Activated effector memory CD4-positive, alpha-beta T cell treated with anti-CD3 and anti-CD28 coated beads, Interleukin-2, amount 50 U/mL, for 16 hours (primary cell): ENCODE data around the gene LCN2.
"Not testable (repeated sequence)": the region's sequence is repeated elsewhere in the genome, so short reads cannot be mapped to it uniquely, and the experiment has no call there.

Source experiments
- DNase-seq: peaks from one replicate; pipeline ENCODE4 v3.0.0-alpha.2; 2020

The LCN2 gene

DNA sequence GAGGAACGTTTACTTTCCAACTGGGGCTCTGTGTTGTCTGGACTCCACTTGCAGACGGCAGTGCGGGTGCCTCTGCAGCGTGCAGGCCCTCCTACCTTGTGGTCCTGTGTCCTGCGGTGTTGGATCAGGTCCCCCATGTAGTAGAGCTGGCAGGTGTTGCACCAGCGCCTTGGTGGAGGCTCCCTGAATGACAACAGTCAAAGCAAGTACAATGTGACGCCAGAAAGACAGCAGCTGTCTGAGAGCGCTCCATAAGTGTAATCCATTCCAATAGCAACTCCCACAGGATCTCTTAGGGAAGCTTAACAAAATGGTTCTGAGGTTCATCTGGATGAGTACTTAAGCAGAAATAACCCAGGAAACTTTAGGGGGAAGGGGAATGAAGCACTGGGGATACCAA lies 20.7 kb downstream of the LCN2 start:
- no peak for DNase-seq

DNA sequence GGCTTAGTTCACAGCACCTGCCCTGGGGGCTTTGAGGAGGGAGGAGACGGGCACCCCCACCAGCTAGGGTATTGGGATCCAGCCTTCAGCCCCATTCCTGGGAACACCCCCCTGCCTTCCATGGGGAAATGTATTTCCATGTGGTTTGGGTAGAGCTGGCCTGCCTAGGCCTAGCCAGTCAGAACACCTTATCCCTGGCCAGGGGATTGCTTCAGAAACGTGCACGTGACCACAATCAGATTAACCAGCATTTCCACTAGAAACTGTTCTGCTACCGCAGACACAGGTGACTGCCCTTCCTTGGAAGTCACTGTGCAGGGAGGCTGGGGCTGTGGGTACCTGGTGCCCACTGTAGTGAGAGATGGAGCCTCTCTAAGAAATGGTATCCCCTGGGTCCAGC lies 24.8 kb downstream of the LCN2 start:
- no peak for DNase-seq

DNA sequence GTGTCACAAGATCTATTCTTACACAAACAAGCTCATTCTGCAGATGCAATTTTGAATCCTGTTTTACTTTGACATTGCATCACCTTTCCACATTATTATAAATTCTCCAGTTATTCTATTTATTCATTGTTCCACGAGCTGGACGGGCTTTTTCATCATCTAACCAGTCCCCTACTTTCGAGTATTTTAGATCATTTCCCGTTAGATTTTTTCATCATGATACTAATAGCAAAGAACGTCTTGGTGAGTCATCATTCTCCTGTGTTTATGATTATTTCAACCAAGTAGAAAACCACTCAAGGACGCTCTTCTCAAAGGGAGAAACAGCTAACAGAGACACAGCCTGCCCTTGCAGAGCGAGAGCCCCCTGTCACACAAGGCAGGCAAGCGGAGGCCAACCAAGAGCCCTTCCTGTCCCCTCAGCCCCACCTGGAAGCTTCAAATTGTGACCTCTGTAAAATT lies 25.9 kb downstream of the LCN2 start:
- DNase-seq: no peak

DNA sequence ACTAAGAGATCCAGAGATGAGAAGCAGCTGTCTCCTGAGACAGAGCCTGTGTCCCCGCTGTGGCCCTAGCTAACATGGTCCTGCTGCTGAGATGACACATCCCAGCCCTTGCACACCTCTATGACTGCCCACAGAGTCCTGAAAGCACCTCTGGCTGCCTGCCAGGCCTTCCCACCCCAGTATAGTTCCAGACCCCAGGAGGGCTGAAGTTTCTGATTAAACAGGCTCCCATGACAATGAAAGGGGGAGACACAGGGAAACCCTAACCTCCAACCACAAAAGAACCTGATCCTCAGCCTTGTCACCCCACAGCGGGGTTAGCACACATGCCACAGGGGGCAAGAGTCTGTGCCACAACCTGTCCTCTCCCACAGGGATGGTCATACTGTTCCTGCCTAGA lies 26.5 kb downstream of the LCN2 start:
- no peak for DNase-seq

DNA sequence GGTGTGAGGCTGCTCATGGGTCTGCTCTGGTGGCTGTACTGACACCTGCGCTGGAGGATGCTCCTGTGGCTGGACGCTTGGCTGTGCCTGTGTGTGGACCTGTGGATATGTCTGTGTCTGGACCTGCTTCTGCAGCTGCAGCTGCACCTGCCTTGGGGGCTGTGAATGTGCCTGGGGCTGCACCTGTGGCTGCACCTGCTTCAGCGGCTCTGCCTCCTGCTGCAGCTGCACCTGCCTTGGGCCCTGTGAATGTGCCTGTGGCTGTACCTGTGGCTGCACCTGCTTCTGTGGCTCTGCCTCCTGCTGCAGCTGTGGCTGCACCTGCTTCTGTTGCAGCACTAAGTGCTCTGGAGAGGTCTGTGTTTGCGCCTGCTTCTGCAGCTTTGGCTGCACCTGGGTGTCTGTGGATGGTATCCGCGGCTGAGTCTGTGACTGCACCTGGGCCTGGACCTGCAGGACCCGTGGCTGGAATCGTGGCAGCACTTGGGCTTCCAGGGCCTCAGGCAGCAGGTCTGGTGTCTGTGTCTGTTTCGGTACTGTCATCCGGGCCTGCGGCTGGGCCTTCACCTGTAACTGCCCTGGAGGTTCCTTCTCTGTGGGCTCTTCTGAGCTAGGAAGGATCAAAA lies 29.7 kb downstream of the LCN2 start:
- no peak for DNase-seq

DNA sequence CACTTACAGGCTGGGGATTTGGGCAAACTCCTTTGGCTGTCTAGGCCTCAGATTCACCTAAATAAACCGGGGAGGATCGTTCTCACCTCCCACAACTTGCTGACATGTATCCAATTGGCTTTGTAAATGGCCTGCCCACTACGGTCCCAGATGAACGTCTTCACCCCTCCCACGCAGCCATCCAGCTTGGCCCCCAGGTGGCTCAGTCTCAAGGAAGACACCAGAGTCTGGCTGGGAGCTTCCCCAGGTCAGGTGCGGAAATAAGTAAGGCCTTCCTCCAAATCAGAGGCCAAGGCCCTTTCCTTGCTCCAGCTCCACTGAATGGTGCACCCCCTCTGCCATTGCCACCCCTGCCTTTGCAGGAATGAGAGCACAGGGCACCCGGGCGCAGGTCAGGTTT lies 30.7 kb downstream of the LCN2 start:
- DNase-seq: no peak

DNA sequence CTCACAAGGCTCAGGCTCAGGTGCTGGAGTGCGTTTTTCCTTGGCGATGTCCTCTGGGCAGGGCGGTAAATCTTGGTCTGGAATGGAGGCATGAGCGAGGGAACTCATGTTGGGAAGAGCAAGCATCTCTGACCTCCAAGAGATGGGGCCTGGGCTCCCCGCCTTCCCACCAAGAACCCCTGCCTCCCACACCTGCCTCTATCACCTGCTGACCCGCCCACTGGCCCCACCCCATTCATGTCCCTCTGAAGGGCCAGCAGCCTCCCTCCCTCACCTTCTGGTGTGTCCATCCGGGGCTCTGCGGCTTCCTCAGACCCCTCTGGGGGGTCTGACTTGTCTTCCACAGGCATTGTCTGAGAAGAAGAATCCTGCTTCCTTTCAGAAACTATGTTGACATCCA lies 31.2 kb downstream of the LCN2 start:
- DNase-seq: no peak

DNA sequence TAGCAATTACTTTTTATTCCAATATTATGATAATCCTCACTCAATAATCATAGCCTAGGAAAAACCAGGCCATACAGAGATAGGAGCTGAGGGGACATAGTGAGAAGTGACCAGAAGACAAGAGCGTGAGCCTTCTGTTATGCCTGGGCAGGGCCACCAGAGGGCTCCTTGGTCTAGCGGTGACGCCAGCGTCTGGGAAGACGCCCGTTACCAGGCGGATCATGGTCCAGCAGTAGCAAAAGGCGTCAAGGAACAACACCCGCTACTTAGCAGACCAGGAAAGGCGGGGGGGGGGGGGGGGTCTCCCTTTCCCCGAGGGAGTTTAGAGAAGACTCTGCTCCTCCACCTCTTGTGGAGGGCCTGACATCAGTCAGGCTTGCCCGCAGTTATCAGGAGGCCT lies 32.2 kb downstream of the LCN2 start:
- not testable (repeated sequence) for DNase-seq

DNA sequence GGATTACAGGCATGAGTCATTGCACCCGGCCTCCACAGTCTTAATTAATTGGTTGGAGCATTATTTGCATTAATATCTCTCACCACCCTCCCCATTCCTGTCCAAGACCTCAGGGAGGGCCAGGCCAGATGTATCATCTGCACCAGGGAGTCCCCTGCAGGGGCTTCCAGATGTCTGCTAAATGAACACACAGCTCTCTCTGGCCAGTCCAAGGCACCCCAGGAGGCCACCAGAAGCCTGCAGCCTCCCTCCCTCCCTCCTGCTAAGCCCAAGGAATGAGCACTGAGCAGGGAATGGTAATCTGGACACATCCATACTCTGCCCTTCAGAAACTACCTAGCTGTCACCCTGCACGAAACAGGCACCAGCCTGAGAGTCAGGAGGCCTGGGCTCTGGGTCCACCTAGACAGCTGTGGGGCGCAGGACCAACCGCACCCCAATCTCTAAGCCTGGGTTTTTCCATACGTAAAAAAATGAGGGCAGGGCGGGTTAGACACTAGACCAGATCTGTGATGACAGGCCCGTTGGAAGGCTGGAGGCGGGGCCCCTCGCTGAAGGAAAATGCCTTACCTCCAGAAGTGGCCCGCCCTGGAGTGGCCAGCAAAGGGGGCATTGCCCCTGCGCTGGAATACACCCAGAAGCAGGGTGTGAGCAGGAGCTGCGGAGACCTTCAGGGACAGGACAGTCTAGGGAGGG lies 33.8 kb downstream of the LCN2 start:
- DNase-seq: no peak

DNA sequence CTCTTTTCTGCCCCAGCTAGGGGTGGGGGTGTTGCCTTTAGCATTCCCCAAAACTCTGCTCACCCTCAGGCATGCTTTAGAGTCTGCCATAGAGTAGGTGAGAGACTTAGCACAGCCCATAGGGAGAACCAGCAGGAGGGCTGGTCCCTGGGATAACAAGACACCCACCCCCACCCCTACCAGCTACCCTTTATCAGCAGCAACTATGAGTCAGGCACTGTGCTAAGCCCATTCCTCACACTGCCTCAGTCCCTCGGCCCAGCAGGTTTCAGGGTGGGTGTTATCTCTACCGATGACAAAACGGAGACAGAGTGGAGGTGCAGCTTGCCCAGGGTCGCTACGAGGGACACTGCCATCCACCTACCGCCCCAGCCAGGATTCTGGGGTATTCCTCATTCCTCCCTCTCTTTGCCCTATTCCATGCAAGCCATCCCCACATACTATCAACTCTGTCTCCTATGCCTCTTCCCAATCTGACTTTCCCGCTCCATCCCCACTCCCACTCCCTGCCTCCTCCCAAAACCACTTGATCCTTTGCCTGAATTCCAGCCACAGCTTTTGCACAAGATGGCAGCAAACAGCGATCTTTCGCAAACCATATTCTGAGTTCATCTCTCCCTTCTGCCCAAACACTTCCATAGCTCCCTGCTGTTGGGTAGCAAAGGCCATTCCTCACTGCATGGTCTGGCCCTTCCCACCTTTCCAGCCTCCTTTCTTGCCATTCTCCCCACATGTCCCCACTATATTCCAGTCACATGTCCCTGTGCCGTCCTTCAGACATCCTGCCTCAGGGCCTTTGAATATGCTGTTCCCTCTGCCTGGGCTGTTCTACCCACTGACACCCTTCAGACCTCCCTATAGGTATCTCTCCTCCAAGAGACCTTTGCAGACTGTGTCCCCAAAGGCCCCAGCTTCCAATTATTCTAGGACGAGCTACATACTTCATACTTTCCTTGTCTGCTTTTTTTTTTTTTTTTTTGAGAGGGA lies 37.0 kb downstream of the LCN2 start:
- no peak for DNase-seq

DNA sequence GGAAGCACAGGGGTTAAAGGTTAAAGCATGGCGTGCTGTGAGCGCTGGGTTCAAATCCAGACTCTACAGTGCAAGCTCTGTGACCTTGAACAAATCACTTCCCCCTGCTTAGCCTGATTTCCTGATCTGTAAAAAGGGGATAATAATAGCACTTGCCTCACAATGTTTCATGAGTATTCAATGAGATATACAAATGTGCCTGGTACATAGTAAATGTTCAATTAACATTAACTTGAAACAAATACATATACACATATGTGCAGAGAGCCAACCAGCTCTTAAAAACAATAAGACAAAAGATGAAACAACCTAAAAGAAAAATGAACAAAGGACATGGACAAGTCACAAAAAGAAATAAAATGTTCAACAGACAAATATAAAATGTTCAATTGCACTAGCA lies 38.1 kb downstream of the LCN2 start:
- DNase-seq: no peak

DNA sequence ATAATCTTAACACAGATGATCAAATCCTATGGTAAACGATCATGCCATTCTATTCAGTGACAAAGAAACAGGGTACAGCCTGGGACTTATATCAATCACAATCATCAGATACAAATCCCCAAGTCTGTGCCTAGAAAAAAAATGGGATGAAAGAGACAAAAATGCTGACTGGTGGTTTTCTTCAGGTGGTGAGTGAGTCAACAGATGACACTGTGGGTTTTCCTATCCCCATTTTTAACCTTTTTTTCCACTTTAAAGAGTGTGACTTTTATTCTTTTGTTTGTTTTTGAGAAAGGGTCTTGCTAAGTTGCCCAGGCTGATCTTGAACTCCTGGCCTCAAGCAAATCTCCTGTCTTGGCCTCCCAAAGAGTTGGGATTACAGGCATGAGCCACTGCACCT lies 39.0 kb downstream of the LCN2 start:
- DNase-seq: no peak

DNA sequence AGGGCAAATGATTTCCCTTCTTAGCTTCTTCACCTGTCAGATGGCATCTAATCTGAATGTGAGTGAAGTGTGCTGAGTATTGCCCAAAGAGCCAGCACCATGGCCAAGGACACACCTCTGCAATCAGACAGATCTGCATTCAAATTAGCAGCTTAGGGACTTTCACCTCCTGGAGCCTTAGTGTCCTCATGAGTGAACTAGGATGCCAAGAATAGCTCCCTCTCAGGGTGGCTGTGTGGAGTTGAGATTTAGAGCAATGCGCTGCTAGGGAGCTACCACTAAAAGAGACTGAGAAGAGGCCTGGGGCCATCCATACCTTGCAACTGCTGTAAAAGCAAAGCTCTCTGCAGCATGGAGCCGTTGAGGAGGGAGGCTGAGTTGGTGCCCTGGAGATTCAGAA lies 40.8 kb downstream of the LCN2 start:
- DNase-seq: no peak

DNA sequence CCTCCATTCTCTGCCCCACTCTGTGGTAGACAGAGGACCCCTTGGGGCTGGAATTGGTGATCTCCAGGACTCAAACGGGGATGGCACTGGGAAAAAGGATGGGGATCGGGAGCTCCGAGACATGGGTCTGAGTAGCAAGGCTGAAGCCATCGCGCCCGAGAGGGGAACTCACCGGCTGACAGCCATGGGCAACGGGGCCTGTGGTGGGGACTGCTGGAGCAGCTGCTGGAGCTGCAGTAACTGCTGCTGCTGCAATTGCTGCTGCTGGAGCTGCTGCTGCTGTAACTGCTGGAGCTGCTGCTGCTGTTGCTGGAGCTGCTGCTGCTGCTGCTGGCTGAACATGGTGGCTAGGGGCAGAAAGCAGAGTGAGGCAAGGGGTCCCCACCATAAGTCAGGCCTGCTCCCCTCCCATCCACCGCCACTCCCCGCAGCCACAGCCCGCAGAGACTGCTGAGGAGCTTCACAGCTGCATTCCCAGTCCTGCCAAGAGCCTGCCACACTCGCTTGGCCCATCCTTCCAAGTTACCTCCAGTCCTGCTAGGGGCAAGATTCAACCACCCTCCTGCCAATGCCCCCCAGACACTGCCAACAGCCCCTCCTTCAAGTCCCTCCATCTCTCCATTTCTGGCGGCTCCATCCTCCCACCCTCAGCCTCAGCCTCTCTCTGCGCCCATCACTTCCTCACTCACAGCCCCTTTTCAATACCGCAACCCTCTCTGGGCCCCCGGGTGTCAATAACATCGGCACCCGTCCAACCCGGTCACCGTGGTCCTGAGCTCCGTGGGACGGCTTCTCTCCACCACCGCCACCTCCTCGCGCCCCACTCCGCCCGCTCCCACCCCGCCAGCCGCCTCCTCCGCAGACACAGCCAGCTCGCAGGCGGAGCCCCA lies 41.5 kb downstream of the LCN2 start:
- no peak for DNase-seq

DNA sequence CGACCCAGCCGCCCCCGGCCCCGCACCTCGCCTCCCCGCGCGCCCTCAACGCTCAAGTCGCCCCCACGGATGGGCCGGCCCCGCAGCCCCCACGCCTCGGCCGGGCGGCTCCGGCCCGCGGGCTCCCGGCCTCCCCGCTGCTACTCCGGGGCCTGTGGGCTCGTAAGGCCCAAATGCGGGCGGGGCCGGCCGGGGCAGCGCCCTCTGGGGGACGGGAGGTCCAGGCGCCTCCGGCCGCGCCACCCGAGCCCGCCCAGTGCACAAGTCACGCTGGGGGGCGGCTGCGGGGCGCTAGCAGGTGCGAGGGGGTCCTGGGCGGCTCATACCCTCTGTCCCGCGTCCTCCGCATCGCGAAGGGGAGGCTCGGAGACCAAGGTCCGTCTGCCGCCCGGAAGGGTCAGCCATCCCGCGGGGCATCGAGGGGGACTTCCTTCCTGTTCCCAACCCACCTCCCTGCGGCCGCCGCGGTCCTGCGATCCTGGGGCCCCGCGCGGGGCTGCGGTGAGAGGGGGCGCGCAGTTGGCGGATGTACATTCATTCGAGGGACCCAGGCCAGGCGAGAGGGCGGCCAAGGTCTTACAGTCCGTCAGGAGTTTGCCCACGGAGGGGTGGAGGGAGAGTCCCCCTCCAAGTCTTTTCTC lies 42.3 kb downstream of the LCN2 start, which contains the start of gene CIZ1:
Gene CIZ1, minus strand, starts transcription at position 167 of the 641 bp plus-strand sequence. CDS start 715 bp downstream, outside the sequence.
- peak; percentile 91 for DNase-seq

DNA sequence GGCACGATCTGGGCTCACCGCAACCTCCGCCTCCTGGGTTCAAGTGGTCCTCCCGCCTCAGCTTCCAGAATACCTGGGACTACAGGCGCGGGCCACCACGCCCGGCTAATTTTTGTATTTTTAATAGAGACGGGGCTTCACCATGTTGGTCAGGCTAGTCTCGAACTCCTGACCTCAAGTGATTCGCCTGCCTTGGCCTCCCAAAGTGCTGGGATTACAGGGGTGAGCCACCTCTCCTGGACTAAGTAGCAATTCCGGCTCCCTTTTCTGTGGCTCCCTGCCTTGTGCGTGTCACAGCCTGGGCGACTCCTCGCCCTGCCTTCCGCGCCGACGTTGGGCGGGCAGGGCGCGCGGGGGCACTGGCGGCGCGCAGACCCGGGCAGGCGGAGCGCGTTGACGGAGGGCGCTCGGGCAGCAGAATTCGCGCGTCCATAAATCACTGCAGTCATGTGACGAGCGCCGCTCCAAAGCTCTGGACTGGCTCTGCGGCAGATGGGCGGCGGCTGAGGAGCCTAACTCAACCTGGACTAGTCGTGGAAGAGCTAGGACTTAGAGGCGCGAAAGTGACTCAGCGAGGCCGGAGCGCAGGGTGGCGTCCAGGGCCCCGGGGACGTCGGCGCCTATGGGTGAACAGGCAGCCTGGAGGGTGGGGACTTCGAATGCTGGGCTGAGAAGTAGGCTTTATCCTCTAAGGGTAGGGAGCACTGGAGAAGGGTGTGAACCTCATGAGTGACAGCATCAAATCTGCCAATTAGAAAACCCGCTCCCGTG lies 43.5 kb downstream of the LCN2 start:
- peak; percentile 84 for DNase-seq

DNA sequence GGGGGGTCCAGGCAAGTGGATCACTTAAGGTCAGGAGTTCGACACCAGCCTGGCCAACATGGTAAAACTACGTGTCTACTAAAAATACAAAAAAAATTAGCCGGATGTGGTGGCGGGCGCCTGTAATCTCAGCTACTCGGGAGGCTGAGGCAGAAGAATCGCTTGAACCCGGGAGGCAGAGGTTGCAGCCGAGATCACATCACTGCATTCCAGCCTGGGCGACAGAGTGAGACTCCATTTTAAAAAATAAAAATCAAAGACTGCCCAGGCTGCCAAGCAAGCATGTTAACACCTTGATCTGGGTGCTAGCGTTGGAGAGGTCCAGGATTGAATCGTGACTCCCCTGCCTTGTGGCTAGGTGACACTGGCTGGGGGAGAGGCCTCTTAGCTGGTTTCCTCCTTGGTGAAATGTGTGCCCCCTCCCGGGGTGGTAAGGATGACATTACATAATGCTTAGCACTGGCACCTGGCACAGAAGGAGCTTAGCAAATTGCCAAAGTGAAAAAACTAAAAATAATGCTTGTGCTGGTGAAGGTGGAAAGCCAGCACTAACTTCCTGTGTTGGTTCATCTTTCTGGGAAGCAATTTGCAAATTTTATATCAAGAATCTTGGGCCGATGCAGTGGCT lies 44.3 kb downstream of the LCN2 start:
- no peak for DNase-seq

DNA sequence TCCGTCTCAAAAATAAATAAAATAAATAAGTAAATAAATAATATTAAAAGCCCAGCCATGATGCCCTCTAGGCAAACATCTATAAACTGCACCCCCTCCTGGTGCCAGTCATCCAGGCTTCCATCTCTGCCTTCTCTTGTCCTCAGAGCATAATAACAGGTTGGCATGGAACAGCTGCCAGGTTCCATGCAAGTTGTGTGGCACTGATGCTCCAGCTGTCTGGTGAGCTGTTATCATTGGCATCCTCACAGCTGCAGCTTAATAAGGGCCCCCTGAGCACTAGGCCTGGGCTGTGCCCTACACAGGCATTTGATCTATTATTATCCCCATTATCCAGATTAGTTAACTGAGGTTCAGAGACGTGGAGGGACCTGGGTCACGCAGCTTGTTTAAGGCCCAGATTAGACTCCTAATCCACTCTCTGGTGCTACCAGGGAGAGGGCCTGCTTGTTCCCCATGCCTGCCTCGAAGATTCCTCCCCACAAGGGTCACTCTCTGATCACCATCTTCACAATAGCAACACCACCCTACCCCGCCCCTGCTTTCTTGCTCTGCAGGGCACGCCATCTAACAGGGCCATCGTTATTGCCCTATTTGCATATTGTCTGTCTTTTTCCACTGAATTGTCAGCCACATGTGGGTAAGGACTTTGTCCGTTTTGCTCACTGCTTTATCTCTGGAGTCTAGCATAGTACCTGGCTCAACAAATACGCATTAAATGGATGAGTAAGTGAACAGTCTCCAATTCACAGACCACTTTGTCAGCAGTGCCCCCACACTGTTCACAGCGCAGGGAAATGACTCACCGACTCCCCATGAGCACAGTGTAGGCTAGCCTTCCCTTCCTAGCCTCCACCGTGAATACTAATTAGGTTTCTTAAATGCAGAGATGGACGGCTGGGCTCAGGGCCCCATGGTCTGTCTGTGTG lies 52.5 kb downstream of the LCN2 start:
- DNase-seq: no peak

DNA sequence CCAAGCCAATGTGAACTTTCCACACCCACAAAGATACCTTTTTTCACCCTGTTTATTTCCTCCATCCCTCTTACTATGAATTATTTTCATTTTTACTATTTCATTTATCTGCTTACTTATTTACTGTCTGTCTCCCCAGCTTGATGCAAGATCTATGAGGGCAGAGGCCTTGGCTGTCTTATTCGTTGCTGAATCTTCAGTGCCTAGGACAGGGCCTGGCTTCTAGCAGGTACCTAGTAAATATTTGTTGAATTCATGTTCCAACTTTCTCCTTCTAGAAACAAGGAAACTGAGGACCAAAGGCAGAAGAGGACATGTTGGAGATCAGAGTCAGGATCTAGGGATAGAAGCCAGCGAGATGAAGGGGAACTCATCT lies 53.4 kb downstream of the LCN2 start:
- no peak for DNase-seq
